MCF 10A (cell line): ENCODE data around the gene MTMR3. TPM values are rescaled to one million over a fixed set of nuclear protein-coding genes. Genes with fewer than 3 reads are reported as not detected.
"Not testable (repeated sequence)": the region's sequence is repeated elsewhere in the genome, so short reads cannot be mapped to it uniquely, and the experiment has no call there.

ENCODE experiments used
- BruUV-seq: library from RNA; stranded (reverse); fragments of 400-500 nt; replicated peaks from 2 replicates; lab custom pipeline; 2021; lab: Mats Ljungman, UMichigan
- CTCF ChIA-PET: fragments of 300-600 bp; sonication (Branson Sonifier 250); formaldehyde crosslinking; extraction: SDS; loops from one replicate; lab custom pipeline; 2021; ENCODE audit warnings: antibody characterized with exemption, inconsistent platforms; lab: Yijun Ruan, JAX
- POLR2A ChIA-PET: fragments of 300-600, 350-650 bp; sonication (Branson Sonifier 250); formaldehyde crosslinking; extraction: SDS; loops from one replicate; lab custom pipeline; 2020; ENCODE audit warnings: antibody characterized with exemption, inconsistent platforms; lab: Yijun Ruan, JAX
- DNase-seq: peaks from one replicate; pipeline ENCODE4 v3.0.0-alpha.2; 2018; ENCODE audit not compliant: unreplicated experiment
- H3K27ac Mint-ChIP-seq: one replicate; pipeline ENCODE4 v1.8.0; 2022; ENCODE audit warnings: mild to moderate bottlenecking, low read depth, mixed read lengths; ENCODE audit not compliant: unreplicated experiment
- H3K27me3 Mint-ChIP-seq: one replicate; pipeline ENCODE4 v1.8.0; 2022; ENCODE audit warnings: mixed read lengths; ENCODE audit not compliant: insufficient read depth, unreplicated experiment
- H3K36me3 Mint-ChIP-seq: one replicate; pipeline ENCODE4 v1.8.0; 2022; ENCODE audit warnings: mild to moderate bottlenecking, moderate library complexity, mixed read lengths; ENCODE audit not compliant: insufficient read depth, unreplicated experiment
- H3K4me1 Mint-ChIP-seq: one replicate; pipeline ENCODE4 v1.8.0; 2022; ENCODE audit warnings: mixed read lengths; ENCODE audit not compliant: insufficient read depth, unreplicated experiment
- H3K4me3 Mint-ChIP-seq: one replicate; pipeline ENCODE4 v1.8.0; 2022; ENCODE audit warnings: mild to moderate bottlenecking, moderate library complexity, mixed read lengths; ENCODE audit not compliant: unreplicated experiment
- H3K9me3 Mint-ChIP-seq: one replicate; pipeline ENCODE4 v1.8.0; 2022; ENCODE audit warnings: mixed read lengths; ENCODE audit not compliant: unreplicated experiment
- intact Hi-C: fragments of 100-400 bp; cut with micrococcal nuclease; formaldehyde crosslinking; loops from 2 replicates; pipeline ENCODE4 v1.14.1; 2022
- total RNA-seq: library from RNA; stranded (reverse); gene quantifications from 2 replicates; pipeline ENCODE4 v1.2.3, GENCODE V29; 2022
- TF ChIP-seq, protein P1 (sequence below): fragments of 200-600 bp; IDR thresholded peaks from one replicate; pipeline ENCODE4 v1.8.0; 2022; ENCODE audit warnings: antibody characterized with exemption, mild to moderate bottlenecking; ENCODE audit not compliant: unreplicated experiment

Gene MTMR3
- total RNA-seq, 1 experiment from 2014 or later: 34.4 TPM

GRCh38 chr22:29854432-29854831, 28.5 kb upstream of the MTMR3 start:
- CTCF ChIA-PET: no interaction called here
- TF ChIP-seq, protein P1, sequence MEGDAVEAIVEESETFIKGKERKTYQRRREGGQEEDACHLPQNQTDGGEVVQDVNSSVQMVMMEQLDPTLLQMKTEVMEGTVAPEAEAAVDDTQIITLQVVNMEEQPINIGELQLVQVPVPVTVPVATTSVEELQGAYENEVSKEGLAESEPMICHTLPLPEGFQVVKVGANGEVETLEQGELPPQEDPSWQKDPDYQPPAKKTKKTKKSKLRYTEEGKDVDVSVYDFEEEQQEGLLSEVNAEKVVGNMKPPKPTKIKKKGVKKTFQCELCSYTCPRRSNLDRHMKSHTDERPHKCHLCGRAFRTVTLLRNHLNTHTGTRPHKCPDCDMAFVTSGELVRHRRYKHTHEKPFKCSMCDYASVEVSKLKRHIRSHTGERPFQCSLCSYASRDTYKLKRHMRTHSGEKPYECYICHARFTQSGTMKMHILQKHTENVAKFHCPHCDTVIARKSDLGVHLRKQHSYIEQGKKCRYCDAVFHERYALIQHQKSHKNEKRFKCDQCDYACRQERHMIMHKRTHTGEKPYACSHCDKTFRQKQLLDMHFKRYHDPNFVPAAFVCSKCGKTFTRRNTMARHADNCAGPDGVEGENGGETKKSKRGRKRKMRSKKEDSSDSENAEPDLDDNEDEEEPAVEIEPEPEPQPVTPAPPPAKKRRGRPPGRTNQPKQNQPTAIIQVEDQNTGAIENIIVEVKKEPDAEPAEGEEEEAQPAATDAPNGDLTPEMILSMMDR: no peak
- Mint-ChIP-seq H3K4me3 (no peak overlapping the region), H3K9me3 (no peaks in the 10 kb centered on the region), H3K4me1 (no peaks in the 10 kb centered on the region), H3K27ac (no peak overlapping the region), H3K27me3 (no peaks in the 10 kb centered on the region), H3K36me3 (no peaks in the 10 kb centered on the region)
- POLR2A ChIA-PET: no interaction called here
- intact Hi-C loops: no loop called here
- no TSS peak for BruUV-seq
- no peak for DNase-seq

GRCh38 chr22:29855611-29856181, 27.3 kb upstream of the MTMR3 start:
- no peak for DNase-seq
- H3K27ac Mint-ChIP-seq: no peak overlapping the region
- TF ChIP-seq, protein P1: no peak
- ChIA-PET CTCF (no interaction called here), POLR2A (interaction anchor here (0.5 to 0.9 kb wide), 2 partner anchors 17 to 35 kb away, joined by 3 read pairs; partner anchors contain the start of gene ASCC2)
- H3K4me3 Mint-ChIP-seq: no peak overlapping the region
- no peaks in the 10 kb centered on the region for H3K27me3 Mint-ChIP-seq
- no TSS peak for BruUV-seq
- H3K4me1 Mint-ChIP-seq: peaks cover 9% of the 10 kb centered on the region
- no peaks in the 10 kb centered on the region for H3K9me3 Mint-ChIP-seq
- H3K36me3 Mint-ChIP-seq: no peaks in the 10 kb centered on the region
- intact Hi-C loops: no loop called here

- POLR2A ChIA-PET: interaction anchor here (0.8 kb wide), 1 partner anchor 59 kb away, joined by 3 read pairs; no protein-coding TSS in a partner anchor
- intact Hi-C loops: no loop called here
- Mint-ChIP-seq H3K4me3 (no peak overlapping the region), H3K27me3 (no peaks in the 10 kb centered on the region), H3K36me3 (no peaks in the 10 kb centered on the region), H3K27ac (no peak overlapping the region), H3K9me3 (no peaks in the 10 kb centered on the region), H3K4me1 (peaks cover 9% of the 10 kb centered on the region)
- TF ChIP-seq, protein P1: no peak
- CTCF ChIA-PET: no interaction called here
- no TSS peak for BruUV-seq
- no peak for DNase-seq
Measured at GRCh38 chr22:29856496-29856895, 26.5 kb upstream of the MTMR3 start.

DNA sequence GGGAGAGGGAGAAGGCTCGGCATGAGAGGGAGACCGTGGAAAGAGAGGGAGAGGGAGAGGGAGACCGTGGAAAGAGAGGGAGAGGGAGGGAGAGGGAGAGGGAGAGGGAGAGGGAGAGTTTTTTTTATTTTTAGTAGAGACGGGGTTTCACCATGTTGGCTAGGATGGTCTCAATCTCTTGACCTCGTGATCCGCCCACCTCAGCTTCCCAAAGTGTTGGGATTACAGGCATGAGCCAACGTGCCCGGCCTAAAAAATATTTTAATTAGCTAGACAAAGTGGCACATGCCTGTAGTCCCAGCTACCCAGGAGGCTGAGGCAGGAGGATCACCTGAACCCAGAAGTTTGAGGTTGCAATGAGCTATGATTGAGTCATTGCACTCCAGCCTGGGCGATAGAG, 23.9 kb upstream of the MTMR3 start:
- CTCF ChIA-PET: interaction anchor here (0.6 kb wide), 1 partner anchor 11 kb away, joined by 4 read pairs; no protein-coding TSS in a partner anchor
- H3K4me3 Mint-ChIP-seq, H3K9me3 Mint-ChIP-seq, H3K4me1 Mint-ChIP-seq, H3K27me3 Mint-ChIP-seq, H3K36me3 Mint-ChIP-seq, H3K27ac Mint-ChIP-seq, intact Hi-C loops, BruUV-seq, POLR2A ChIA-PET, DNase-seq: not testable (repeated sequence)
